CD1c-positive myeloid dendritic cell (primary cell): Measurements from ENCODE around the gene ACAD11.
A peak's percentile ranks its signal among the peaks of the same experiment; 100 is the strongest.

Source experiments
- DNase-seq: peaks from one replicate; pipeline ENCODE4 v3.0.0-alpha.2; 2016; ENCODE audit errors: extremely low spot score

The ACAD11 gene

GRCh38 chr3:132555306-132556035 is 104.1 kb downstream of the ACAD11 start:
- no peak for DNase-seq

- DNase-seq = no peak
Measured at GRCh38 chr3:132554437-132554836, 105.2 kb downstream of the ACAD11 start.

GRCh38 chr3:132553826-132554225 is 105.8 kb downstream of the ACAD11 start:
- no peak for DNase-seq

- peak; percentile 28 for DNase-seq
Measured at GRCh38 chr3:132550579-132551305, 108.9 kb downstream of the ACAD11 start.

GRCh38 chr3:132549890-132550578 is 109.6 kb downstream of the ACAD11 start:
- DNase-seq = no peak

GRCh38 chr3:132549169-132549568 is 110.4 kb downstream of the ACAD11 start:
- no peak for DNase-seq

- peak; percentile 51 for DNase-seq
Measured at GRCh38 chr3:132545471-132545870, 114.1 kb downstream of the ACAD11 start.

GRCh38 chr3:132544130-132544529 is 115.5 kb downstream of the ACAD11 start:
- no peak for DNase-seq

GRCh38 chr3:132543011-132543739 is 116.4 kb downstream of the ACAD11 start:
- DNase-seq = peak; percentile 81

- DNase-seq = peak; percentile 39
Measured at GRCh38 chr3:132542577-132542976, 117.0 kb downstream of the ACAD11 start.

GRCh38 chr3:132539681-132540080 is 119.9 kb downstream of the ACAD11 start:
- no peak for DNase-seq

- no peak for DNase-seq
Measured at GRCh38 chr3:132538072-132538471, 121.5 kb downstream of the ACAD11 start.

- DNase-seq = no peak
Measured at GRCh38 chr3:132537297-132537696, 122.3 kb downstream of the ACAD11 start.

- DNase-seq = no peak
Measured at GRCh38 chr3:132536442-132537153, 123.0 kb downstream of the ACAD11 start.

GRCh38 chr3:132535575-132536441 is 123.8 kb downstream of the ACAD11 start:
- DNase-seq = peak; percentile 64

- no peak for DNase-seq
Measured at GRCh38 chr3:132530624-132531023, 129.0 kb downstream of the ACAD11 start.

GRCh38 chr3:132522353-132522752 is 137.3 kb downstream of the ACAD11 start:
- DNase-seq = no peak

- no peak for DNase-seq
Measured at GRCh38 chr3:132521901-132522300, 137.7 kb downstream of the ACAD11 start.

- DNase-seq = no peak
Measured at GRCh38 chr3:132519914-132520313, 139.7 kb downstream of the ACAD11 start.

- DNase-seq = no peak
Measured at GRCh38 chr3:132517311-132517710, 142.3 kb downstream of the ACAD11 start.
